Skeletal muscle tissue (tissue), 4 donors: ENCODE measurements around the gene TCTN2. TPM values are rescaled to one million over a fixed set of nuclear protein-coding genes. Genes with fewer than 3 reads are reported as not detected.

Source experiments
- H3K27ac ChIP-seq: one replicate; pipeline ENCODE4 v1.7.0; 2013; ENCODE audit warnings: mild to moderate bottlenecking, low read depth, low read length, inconsistent platforms
- H3K27me3 ChIP-seq, 3 donors: one replicate each; pipeline ENCODE4 v1.7.0; 2013; ENCODE audit warnings: low read length in 3 of 3; ENCODE audit not compliant: control insufficient read depth in 3 of 3, insufficient read depth in 3 of 3
- H3K36me3 ChIP-seq, 3 donors: one replicate each; pipeline ENCODE4 v1.7.0; 2013; ENCODE audit warnings: low read length in 3 of 3; ENCODE audit not compliant: control insufficient read depth in 3 of 3, insufficient read depth in 3 of 3
- H3K4me1 ChIP-seq, 3 donors: one replicate each; pipeline ENCODE4 v1.7.0; 2013; ENCODE audit warnings: low read length in 3 of 3, mild to moderate bottlenecking in 3 of 3; ENCODE audit not compliant: control insufficient read depth in 3 of 3, insufficient read depth in 3 of 3
- H3K4me3 ChIP-seq, 3 donors: one replicate each; pipeline ENCODE4 v1.7.0; 2013; ENCODE audit warnings: low read length in 3 of 3
- H3K9ac ChIP-seq, 3 donors: one replicate each; pipeline ENCODE4 v1.7.0; 2013; ENCODE audit warnings: low read length in 3 of 3, mild to moderate bottlenecking in 3 of 3, moderate library complexity in 2 of 3, low read depth in 1 of 3
- H3K9me3 ChIP-seq, 3 donors: one replicate each; pipeline ENCODE4 v1.7.0; 2013; ENCODE audit warnings: low read length in 3 of 3; ENCODE audit not compliant: control insufficient read depth in 3 of 3
- total RNA-seq: library from RNA; depleted of rRNA; stranded (reverse); fragments of >200 nt; gene quantifications from one replicate; pipeline ENCODE4 v1.2.3, GENCODE V29; 2014
- donor health status: Osteomylitis.

TCTN2 gene
- total RNA-seq, 1 donor from 2014 or later: 6.8 TPM

DNA sequence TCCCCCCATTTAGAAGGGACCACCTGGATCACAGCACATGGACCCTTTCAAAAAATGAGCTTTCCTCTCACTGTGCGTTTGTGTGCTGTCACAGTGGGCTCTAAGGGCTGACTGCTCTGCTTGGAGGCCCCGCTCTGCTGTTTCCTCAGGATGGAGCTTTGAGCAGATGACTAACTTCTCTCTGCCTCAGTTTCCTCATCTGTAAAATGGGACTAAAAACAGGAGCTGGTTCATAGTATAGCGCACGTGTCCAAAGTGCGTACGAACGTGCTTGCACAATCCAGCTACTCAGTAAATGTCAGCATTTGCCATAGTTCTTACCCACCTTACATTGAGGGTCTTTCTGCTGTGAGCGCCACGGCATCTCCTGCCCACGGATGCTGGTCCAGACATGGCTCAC, 78.4 kb downstream of the TCTN2 start:
- H3K9me3 ChIP-seq: no peaks in the 10 kb centered on the region
- no peak overlapping the region for H3K27ac ChIP-seq
- peaks cover 43 to 66% (median 50%) of the 10 kb centered on the region in 3 donors for H3K36me3 ChIP-seq
- no peak overlapping the region for H3K9ac ChIP-seq
- H3K4me3 ChIP-seq: no peak overlapping the region
- no peaks in the 10 kb centered on the region for H3K27me3 ChIP-seq
- H3K4me1 ChIP-seq: no peaks in the 10 kb centered on the region

DNA sequence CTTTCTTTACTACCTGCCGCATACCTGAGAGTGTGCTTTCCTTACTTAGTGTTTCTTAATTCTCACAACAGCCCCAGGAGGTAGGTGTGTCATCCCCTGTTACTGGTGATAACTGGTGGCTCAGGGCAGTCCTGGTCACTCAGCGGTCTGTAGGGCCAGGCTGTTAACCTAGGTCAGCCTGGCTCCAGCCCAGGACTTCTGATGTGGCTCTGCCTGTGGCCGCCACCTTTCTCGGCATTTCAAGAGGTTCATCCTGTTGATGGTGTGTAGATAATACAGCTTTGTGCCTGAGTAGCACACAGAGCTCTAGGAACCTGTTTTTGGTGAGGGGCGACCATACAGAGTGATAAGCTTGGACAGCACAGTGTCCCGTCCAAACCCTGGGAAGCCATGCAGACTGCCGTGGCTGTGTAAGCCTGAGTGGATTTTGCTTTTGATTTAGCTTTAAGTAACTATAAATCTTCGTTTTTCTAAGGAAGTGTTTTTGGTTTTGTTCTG, 79.3 kb downstream of the TCTN2 start:
- H3K27ac ChIP-seq: no peak overlapping the region
- H3K27me3 ChIP-seq: no peaks in the 10 kb centered on the region
- H3K4me1 ChIP-seq: no peaks in the 10 kb centered on the region
- peaks cover 40 to 65% (median 50%) of the 10 kb centered on the region in 3 donors for H3K36me3 ChIP-seq
- H3K9me3 ChIP-seq: no peaks in the 10 kb centered on the region
- no peak overlapping the region for H3K9ac ChIP-seq
- no peak overlapping the region for H3K4me3 ChIP-seq

- H3K36me3 ChIP-seq: peaks cover 42 to 68% (median 58%) of the 10 kb centered on the region in 3 donors
Measured at GRCh38 chr12:123752046-123752445, 81.1 kb downstream of the TCTN2 start.

GRCh38 chr12:123754041-123754772, 83.3 kb downstream of the TCTN2 start:
- H3K36me3 ChIP-seq: peaks cover 35 to 51% (median 43%) of the 10 kb centered on the region in 3 donors
- H3K27me3 ChIP-seq: no peaks in the 10 kb centered on the region
- H3K9ac ChIP-seq: no peak overlapping the region

More at GRCh38 chr12:123752046-123752445, 81.1 kb downstream of the TCTN2 start:
- Histone ChIP-seq H3K9me3 (no peaks in the 10 kb centered on the region), H3K27ac (no peak overlapping the region), H3K4me1 (no peaks in the 10 kb centered on the region), H3K9ac (no peak overlapping the region), H3K4me3 (no peak overlapping the region), H3K27me3 (no peaks in the 10 kb centered on the region)

DNA sequence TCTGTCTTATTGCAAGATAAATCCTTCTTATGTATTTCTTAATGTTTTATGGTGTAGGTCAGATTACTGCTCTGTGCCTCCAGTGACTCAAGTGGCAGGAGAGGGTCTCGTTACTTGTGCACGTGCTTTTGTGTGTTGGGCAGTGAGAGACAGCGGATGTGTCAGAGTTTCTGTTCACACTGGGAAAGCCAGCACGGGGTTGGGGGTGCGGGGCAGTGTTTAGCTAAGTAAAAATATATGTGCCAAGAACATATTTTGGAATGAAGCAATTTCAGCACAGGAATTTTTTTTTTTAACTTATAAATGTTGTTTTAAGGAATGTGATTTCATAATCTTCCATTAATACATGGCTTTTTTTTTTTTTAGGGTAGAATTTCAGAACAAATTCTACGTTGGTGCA, 86.6 kb downstream of the TCTN2 start:
- H3K4me1 ChIP-seq: peaks cover 0 to 4% (median 4%) of the 10 kb centered on the region in 3 donors
- peaks cover 10 to 19% (median 11%) of the 10 kb centered on the region in 3 donors for H3K27me3 ChIP-seq
- H3K9ac ChIP-seq: no peak overlapping the region
- H3K9me3 ChIP-seq: no peaks in the 10 kb centered on the region
- no peak overlapping the region for H3K27ac ChIP-seq
- no peak overlapping the region for H3K4me3 ChIP-seq
- H3K36me3 ChIP-seq: peaks cover 28 to 36% (median 33%) of the 10 kb centered on the region in 3 donors

More at GRCh38 chr12:123754041-123754772, 83.3 kb downstream of the TCTN2 start:
- H3K27ac ChIP-seq: no peak overlapping the region
- no peak overlapping the region for H3K4me3 ChIP-seq
- no peaks in the 10 kb centered on the region for H3K4me1 ChIP-seq
- H3K9me3 ChIP-seq: no peaks in the 10 kb centered on the region

Other genes starting within 250 kb of the TCTN2 start
- 1.0 TPM for gene RILPL2, start 234.4 kb upstream of the TCTN2 start, total RNA-seq
- 15.7 TPM for gene SNRNP35, start 213.0 kb upstream of the TCTN2 start, total RNA-seq
- gene RILPL1, start 137.4 kb upstream of the TCTN2 start, total RNA-seq: 5.2 TPM
- 224 TPM for gene TMED2, start 86.6 kb upstream of the TCTN2 start, total RNA-seq
- gene DDX55, start 69.0 kb upstream of the TCTN2 start, total RNA-seq: 12.5 TPM
- gene EIF2B1, start 37.4 kb upstream of the TCTN2 start, total RNA-seq: 34.4 TPM
- gene GTF2H3, start 37.3 kb upstream of the TCTN2 start, total RNA-seq: 14.6 TPM
- 11.5 TPM for gene ATP6V0A2, start 41.2 kb downstream of the TCTN2 start, total RNA-seq
- gene DNAH10, start 91.2 kb downstream of the TCTN2 start, total RNA-seq: under 0.01 TPM